Measurements from ENCODE around the gene KRT1. TPM values are rescaled to one million over a fixed set of nuclear protein-coding genes. Genes with fewer than 3 reads are reported as not detected.

The KRT1 gene
- total and polyA plus RNA-seq, 2 donors (not counting 1 experiment from before 2014, with no cell fraction given) = not detected

GRCh38 chr12:52630599-52631200, 49.5 kb downstream of the KRT1 start:
- TF ChIP-seq EZH2 (IDR thresholded peaks at IDR 0.05; ENCODE audit: borderline replicate concordance, insufficient read depth, low read depth, low read length, poor library complexity, severe bottlenecking) = no peak
- TF ChIP-seq CTCF (IDR thresholded peaks at IDR 0.05) = no peak
- Histone ChIP-seq H3K79me2 (ENCODE audit: control insufficient read depth, insufficient read depth, low read length) (no peaks in the 10 kb centered on the region), H3K36me3 (replicated peaks in 1 of 2; ENCODE audit: control extremely low read depth in 1 of 2, control insufficient read depth in 1 of 2, extremely low read depth in 1 of 2, insufficient read depth in 2 of 2, low read length in 1 of 2) (no peaks in the 10 kb centered on the region), H3K4me1 (ENCODE audit: control insufficient read depth in 2 of 2, insufficient read depth in 2 of 2, low read length in 2 of 2) (no peaks in the 10 kb centered on the region), H2AFZ (ENCODE audit: insufficient read depth, low read depth, low read length, poor library complexity, severe bottlenecking) (no peak overlapping the region), H3K27ac (ENCODE audit: low read length in 2 of 2) (no peak overlapping the region), H3K9me3 (ENCODE audit: control extremely low read depth in 1 of 3, control insufficient read depth in 2 of 3, insufficient read depth in 1 of 3, low read length in 2 of 3) (no peaks in the 10 kb centered on the region), H3K9ac (ENCODE audit: low read length) (no peak overlapping the region), H3K4me2 (replicated peaks; ENCODE audit: low read depth, low read length, poor library complexity, severe bottlenecking) (no peak overlapping the region), H4K20me1 (ENCODE audit: control insufficient read depth, insufficient read depth, low read length, poor library complexity, severe bottlenecking) (no peaks in the 10 kb centered on the region), H3K27me3 (replicated peaks in 1 of 4; ENCODE audit: control extremely low read depth in 1 of 4, control insufficient read depth in 3 of 4, insufficient read depth in 4 of 4, low read length in 3 of 4) (peaks cover 0 to 5% (median 1%) of the 10 kb centered on the region in 4 experiments), H3K4me3 (ENCODE audit: control extremely low read depth in 1 of 5, extremely low read depth in 1 of 5, insufficient read depth in 1 of 5, low read depth in 2 of 5, low read length in 4 of 5) (no peak overlapping the region)
- Mint-ChIP-seq H3K27me3 (peaks cover 18% of the 10 kb centered on the region), H3K9me3 (ENCODE audit: insufficient read depth) (no peaks in the 10 kb centered on the region), H3K27ac (no peak overlapping the region), H3K4me1 (no peaks in the 10 kb centered on the region), H3K4me3 (no peak overlapping the region)
- ATAC-seq (ENCODE audit: low read depth) = no peak
- DNase-seq = no peak
- WGBS (ENCODE audit: insufficient coverage) = 0% methylated on average over 1 of the region's 4 CpGs
- POLR2A ChIA-PET = no interaction called here
- intact Hi-C loops (cut with micrococcal nuclease) = no loop called here
- CTCF ChIA-PET = no interaction called here

- H3K36me3 ChIP-seq (replicated peaks in 1 of 2; ENCODE audit: control extremely low read depth in 1 of 2, control insufficient read depth in 1 of 2, extremely low read depth in 1 of 2, insufficient read depth in 2 of 2, low read length in 1 of 2) = no peaks in the 10 kb centered on the region
- ChIA-PET CTCF (no interaction called here), POLR2A (no interaction called here)
- DNase-seq (no peak), ATAC-seq (ENCODE audit: low read depth) (no peak)
- no peak overlapping the region for H3K27ac Mint-ChIP-seq
- H3K27ac ChIP-seq (ENCODE audit: low read length in 2 of 2) = no peak overlapping the region
- H3K9ac ChIP-seq (ENCODE audit: low read length) = no peak overlapping the region
- no peaks in the 10 kb centered on the region for H3K9me3 Mint-ChIP-seq (ENCODE audit: insufficient read depth)
- no peak overlapping the region for H3K4me3 ChIP-seq (ENCODE audit: control extremely low read depth in 1 of 5, extremely low read depth in 1 of 5, insufficient read depth in 1 of 5, low read depth in 2 of 5, low read length in 4 of 5)
- H3K4me1 ChIP-seq (ENCODE audit: control insufficient read depth in 2 of 2, insufficient read depth in 2 of 2, low read length in 2 of 2) = no peaks in the 10 kb centered on the region
- H3K4me3 Mint-ChIP-seq = no peak overlapping the region
- H3K27me3 Mint-ChIP-seq = peaks cover 20% of the 10 kb centered on the region
- H2AFZ ChIP-seq (ENCODE audit: insufficient read depth, low read depth, low read length, poor library complexity, severe bottlenecking) = no peak overlapping the region
- H4K20me1 ChIP-seq (ENCODE audit: control insufficient read depth, insufficient read depth, low read length, poor library complexity, severe bottlenecking) = no peaks in the 10 kb centered on the region
- TF ChIP-seq CTCF (IDR thresholded peaks at IDR 0.05) (no peak), EZH2 (IDR thresholded peaks at IDR 0.05; ENCODE audit: borderline replicate concordance, insufficient read depth, low read depth, low read length, poor library complexity, severe bottlenecking) (no peak)
- H3K4me1 Mint-ChIP-seq = no peaks in the 10 kb centered on the region
- 80% methylated on average over 6 of the region's 7 CpGs for WGBS (ENCODE audit: insufficient coverage)
- H3K27me3 ChIP-seq (replicated peaks in 1 of 4; ENCODE audit: control extremely low read depth in 1 of 4, control insufficient read depth in 3 of 4, insufficient read depth in 4 of 4, low read length in 3 of 4) = peaks cover 0 to 5% (median 1%) of the 10 kb centered on the region in 4 experiments
- no peak overlapping the region for H3K4me2 ChIP-seq (replicated peaks; ENCODE audit: low read depth, low read length, poor library complexity, severe bottlenecking)
- H3K79me2 ChIP-seq (ENCODE audit: control insufficient read depth, insufficient read depth, low read length) = no peaks in the 10 kb centered on the region
- no peaks in the 10 kb centered on the region for H3K9me3 ChIP-seq (ENCODE audit: control extremely low read depth in 1 of 3, control insufficient read depth in 2 of 3, insufficient read depth in 1 of 3, low read length in 2 of 3)
- intact Hi-C loops (cut with micrococcal nuclease) = no loop called here
Measured at GRCh38 chr12:52630008-52630500, 50.2 kb downstream of the KRT1 start.
